ENCODE results near the gene ABTB2.
A peak's percentile ranks its signal among the peaks of the same experiment; 100 is the strongest.
"Not testable (repeated sequence)": the region's sequence is repeated elsewhere in the genome, so short reads cannot be mapped to it uniquely, and the experiment has no call there.

Gene ABTB2

GRCh38 chr11:34191578-34191977 is 166.2 kb downstream of the ABTB2 start:
- Mint-ChIP-seq H3K9me3 (no peaks in the 10 kb centered on the region), H3K27ac (no peak overlapping the region), H3K4me1 (peaks cover 12% of the 10 kb centered on the region), H3K36me3 (peaks cover under 1% of the 10 kb centered on the region), H3K4me3 (no peak overlapping the region)
- ATAC-seq, result no peak
- no peak for DNase-seq (ENCODE audit: low spot score in 2 of 2)

- Mint-ChIP-seq H3K27ac (no peak overlapping the region), H3K4me3 (no peak overlapping the region), H3K4me1 (peaks cover 12% of the 10 kb centered on the region), H3K36me3 (no peaks in the 10 kb centered on the region), H3K9me3 (no peaks in the 10 kb centered on the region)
- ATAC-seq (peak; percentile 51), DNase-seq (ENCODE audit: low spot score in 2 of 2) (no peak)
Measured at GRCh38 chr11:34190192-34191139, 167.3 kb downstream of the ABTB2 start.

- DNase-seq (ENCODE audit: low spot score in 2 of 2) (no peak), ATAC-seq (no peak)
- H3K36me3 Mint-ChIP-seq, result no peaks in the 10 kb centered on the region
- no peaks in the 10 kb centered on the region for H3K9me3 Mint-ChIP-seq
- no peak overlapping the region for H3K27ac Mint-ChIP-seq
- H3K4me3 Mint-ChIP-seq, result no peak overlapping the region
- H3K4me1 Mint-ChIP-seq, result peaks cover 12% of the 10 kb centered on the region
Measured at GRCh38 chr11:34189191-34189590, 168.6 kb downstream of the ABTB2 start.

DNA sequence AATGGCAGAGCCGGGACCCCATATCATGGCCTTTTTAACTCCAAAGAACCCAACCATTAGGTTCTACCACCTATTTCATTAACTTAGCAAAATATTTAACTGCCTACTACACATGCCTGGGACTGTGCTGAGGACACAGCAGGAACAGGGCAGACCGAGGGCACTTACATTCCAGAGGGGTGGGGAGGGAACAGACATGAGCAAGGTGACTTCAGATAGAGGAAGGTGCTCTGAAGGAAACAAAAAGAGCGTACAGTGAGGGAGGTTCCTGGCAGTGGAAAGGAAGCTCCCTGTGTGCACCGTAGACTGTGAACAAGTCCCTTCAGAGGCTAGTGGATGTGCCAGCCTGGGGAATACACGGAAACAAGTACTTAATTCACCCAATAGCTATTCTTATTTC is 169.6 kb downstream of the ABTB2 start:
- ATAC-seq, result no peak
- Mint-ChIP-seq H3K4me1 (peaks cover 10% of the 10 kb centered on the region), H3K36me3 (no peaks in the 10 kb centered on the region), H3K27ac (no peak overlapping the region), H3K4me3 (no peak overlapping the region), H3K9me3 (no peaks in the 10 kb centered on the region)
- DNase-seq (ENCODE audit: low spot score in 2 of 2), result no peak

DNA sequence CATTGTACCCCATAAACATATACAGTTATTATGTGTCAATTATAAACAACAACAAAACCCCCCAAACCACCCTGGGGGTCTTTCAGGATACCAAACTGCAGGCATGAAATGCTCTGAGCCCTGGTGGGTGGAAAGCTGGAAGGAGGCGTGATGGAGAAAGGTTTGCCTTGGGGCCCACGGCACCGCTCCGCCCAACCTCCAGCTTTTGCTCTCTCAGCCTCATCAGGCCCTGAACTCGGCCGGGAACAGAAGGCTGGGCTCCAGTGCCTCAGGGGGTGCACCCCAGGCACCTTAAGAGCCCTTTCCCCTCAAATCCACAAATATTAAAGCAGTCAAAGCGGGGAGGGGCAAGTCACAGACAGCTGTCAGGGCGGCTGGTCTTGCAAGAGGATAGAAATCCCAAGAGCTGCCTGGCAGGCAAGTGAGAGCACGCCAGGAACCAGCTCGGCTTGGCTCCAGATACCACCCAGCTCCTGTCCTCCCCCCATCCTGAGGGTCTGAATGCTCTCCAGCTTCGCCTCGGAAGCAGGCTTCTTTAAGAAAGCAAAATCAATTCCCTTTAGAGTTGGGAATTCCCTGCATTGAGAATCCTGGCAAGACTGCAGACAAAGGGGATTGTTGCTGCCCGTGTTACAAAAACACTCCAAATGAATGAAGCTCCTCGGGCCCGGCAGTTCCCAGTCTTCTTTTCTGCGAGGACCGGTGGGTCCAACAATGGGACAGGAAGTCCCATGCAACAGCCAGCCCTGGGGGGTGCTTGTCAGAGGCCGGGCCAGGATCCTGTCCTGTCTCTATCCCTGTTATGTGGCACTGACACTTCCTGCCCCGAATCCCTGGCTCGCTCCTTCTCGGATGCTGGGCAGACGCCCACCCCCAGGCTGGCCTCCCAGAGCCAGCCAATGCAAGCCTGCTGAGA is 171.6 kb downstream of the ABTB2 start:
- Mint-ChIP-seq H3K9me3 (no peaks in the 10 kb centered on the region), H3K36me3 (no peaks in the 10 kb centered on the region), H3K27ac (no peak overlapping the region), H3K4me3 (no peak overlapping the region), H3K4me1 (peaks cover 13% of the 10 kb centered on the region)
- ATAC-seq (no peak), DNase-seq (ENCODE audit: low spot score in 2 of 2) (no peak)

DNA sequence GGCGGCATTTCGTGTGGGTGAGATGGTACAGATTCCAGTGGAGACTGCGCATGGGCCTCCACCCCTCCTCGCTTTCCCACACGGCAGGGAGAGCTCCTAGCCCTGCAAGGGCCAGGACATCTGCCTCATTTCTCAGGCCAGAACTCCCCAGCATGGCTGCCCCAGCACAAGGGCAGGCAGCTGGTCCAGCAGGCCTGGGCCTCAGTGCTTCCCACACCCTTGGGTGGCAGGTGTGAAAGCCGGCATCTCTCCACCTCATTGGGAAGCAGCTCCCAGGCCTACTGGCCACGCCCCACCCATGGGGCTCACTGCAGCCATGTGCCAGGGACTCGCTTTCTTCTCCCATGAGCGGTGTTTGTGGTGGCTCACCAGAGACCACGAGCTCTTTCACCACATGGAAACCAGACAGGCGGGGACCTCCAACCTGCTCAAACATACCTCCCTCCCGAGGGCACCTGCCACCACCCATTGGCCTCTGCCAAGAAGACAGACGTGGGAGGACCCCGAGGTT is 173.2 kb downstream of the ABTB2 start:
- DNase-seq (ENCODE audit: low spot score in 2 of 2), result no peak
- H3K27ac Mint-ChIP-seq, result no peak overlapping the region
- no peaks in the 10 kb centered on the region for H3K36me3 Mint-ChIP-seq
- no peak overlapping the region for H3K4me3 Mint-ChIP-seq
- H3K9me3 Mint-ChIP-seq, result no peaks in the 10 kb centered on the region
- ATAC-seq, result no peak
- peaks cover 15% of the 10 kb centered on the region for H3K4me1 Mint-ChIP-seq

DNA sequence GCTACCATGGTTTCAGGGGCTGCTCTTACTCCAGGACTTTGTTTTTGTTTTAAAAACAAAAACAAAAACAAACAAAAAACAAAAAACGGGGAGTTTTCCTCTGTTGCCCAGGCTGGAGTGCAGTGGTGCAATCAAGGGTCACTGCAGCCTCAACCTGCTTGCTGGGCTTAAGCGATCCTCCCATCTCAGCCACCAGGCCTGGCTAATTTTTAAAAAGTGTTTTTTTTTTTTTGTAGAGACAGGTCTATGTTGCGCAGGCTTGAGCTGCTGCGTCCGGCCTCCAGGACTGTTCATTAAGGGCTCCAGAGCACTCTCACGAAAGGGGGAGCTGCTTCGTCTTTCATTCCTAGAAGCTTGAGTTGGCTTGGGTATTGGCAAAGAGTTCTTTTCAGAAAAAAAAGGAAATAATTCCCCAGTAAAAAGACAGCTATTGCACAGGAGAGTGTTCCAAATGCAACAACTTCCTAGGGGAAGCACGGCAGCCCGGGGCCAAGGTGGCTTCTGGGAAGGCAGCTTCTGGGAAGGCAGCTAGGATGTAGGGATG is 173.9 kb downstream of the ABTB2 start:
- H3K9me3 Mint-ChIP-seq, result no peaks in the 10 kb centered on the region

GRCh38 chr11:34182921-34183685 is 174.7 kb downstream of the ABTB2 start:
- DNase-seq (ENCODE audit: low spot score in 2 of 2), result no peak
- H3K9me3 Mint-ChIP-seq, result no peaks in the 10 kb centered on the region
- no peak overlapping the region for H3K27ac Mint-ChIP-seq
- peaks cover 15% of the 10 kb centered on the region for H3K4me1 Mint-ChIP-seq
- H3K4me3 Mint-ChIP-seq, result no peak overlapping the region
- no peaks in the 10 kb centered on the region for H3K36me3 Mint-ChIP-seq
- ATAC-seq, result peak; percentile 25

More for the DNA sequence above, 173.9 kb downstream of the ABTB2 start:
- H3K4me3 Mint-ChIP-seq, result no peak overlapping the region
- DNase-seq (ENCODE audit: low spot score in 2 of 2) (no peak), ATAC-seq (no peak)
- no peaks in the 10 kb centered on the region for H3K36me3 Mint-ChIP-seq
- H3K4me1 Mint-ChIP-seq, result peaks cover 15% of the 10 kb centered on the region
- H3K27ac Mint-ChIP-seq, result no peak overlapping the region

GRCh38 chr11:34182425-34182824 is 175.4 kb downstream of the ABTB2 start:
- Mint-ChIP-seq H3K4me3 (no peak overlapping the region), H3K4me1 (peaks cover 15% of the 10 kb centered on the region), H3K27ac (no peak overlapping the region), H3K9me3 (no peaks in the 10 kb centered on the region), H3K36me3 (no peaks in the 10 kb centered on the region)
- DNase-seq (ENCODE audit: low spot score in 2 of 2), result no peak
- no peak for ATAC-seq

DNA sequence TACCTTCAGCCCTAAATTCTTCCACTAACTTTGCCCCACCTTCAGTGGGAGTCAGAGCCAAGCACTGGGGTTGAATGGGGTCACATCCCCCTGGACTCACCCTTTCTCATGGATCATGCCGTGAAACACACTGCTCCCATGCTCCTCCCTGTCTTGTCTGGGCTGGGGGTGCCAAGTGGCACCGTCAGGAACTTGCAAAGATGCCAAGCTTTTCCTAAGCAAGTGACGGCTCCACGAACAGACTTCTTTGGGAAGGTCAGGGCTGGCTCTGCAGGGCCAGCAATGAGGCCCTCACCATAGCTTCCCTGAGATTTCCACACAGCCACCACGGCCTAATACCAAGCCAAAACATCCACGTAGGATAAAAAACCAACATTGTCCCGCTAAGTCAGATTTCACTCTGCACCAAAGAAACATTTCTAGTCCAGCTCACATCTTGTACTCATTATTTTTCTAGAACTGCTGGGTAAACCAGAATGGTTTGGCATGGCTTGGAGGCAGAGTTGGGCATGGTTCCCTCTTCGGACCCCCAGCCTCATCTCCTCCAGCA is 175.9 kb downstream of the ABTB2 start:
- Mint-ChIP-seq H3K36me3 (no peaks in the 10 kb centered on the region), H3K4me3 (no peak overlapping the region), H3K4me1 (peaks cover 15% of the 10 kb centered on the region), H3K9me3 (no peaks in the 10 kb centered on the region), H3K27ac (no peak overlapping the region)
- DNase-seq (ENCODE audit: low spot score in 2 of 2), result no peak
- ATAC-seq, result no peak

DNA sequence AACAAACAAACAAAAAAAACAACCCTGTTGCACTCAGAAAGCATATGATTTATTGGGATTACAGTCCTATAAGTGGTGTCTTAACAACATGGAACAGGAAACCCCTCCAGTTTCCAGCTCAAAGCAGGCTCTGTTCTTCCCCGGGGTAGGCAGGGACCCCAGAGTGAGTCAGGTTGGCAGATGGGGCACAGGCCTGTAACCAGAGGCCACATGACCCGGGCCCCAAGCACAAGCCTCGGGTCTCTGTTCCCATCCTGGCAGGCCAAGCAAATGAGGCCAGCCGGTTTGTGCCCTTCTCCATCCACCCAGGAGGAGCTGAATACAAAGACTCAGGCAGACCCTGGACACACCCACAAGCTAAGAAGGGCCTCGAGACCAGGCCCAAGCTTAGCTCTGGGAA is 176.6 kb downstream of the ABTB2 start:
- H3K4me3 Mint-ChIP-seq, result peak overlapping the region; percentile 30
- no peaks in the 10 kb centered on the region for H3K36me3 Mint-ChIP-seq
- ATAC-seq (peak; percentile 69), DNase-seq (ENCODE audit: low spot score in 2 of 2) (no peak)
- no peaks in the 10 kb centered on the region for H3K9me3 Mint-ChIP-seq
- peaks cover 19% of the 10 kb centered on the region for H3K4me1 Mint-ChIP-seq
- no peak overlapping the region for H3K27ac Mint-ChIP-seq

- H3K27ac Mint-ChIP-seq, H3K9me3 Mint-ChIP-seq, H3K36me3 Mint-ChIP-seq: not testable (repeated sequence)
- DNase-seq (ENCODE audit: low spot score in 2 of 2), result peak in 1 of 2 donors; percentile 69
- peak; percentile 76 for ATAC-seq
- H3K4me1 Mint-ChIP-seq, result peaks cover 24% of the 10 kb centered on the region
- peak overlapping the region; percentile 30 for H3K4me3 Mint-ChIP-seq
Measured at GRCh38 chr11:34180814-34181165, 177.0 kb downstream of the ABTB2 start.

DNA sequence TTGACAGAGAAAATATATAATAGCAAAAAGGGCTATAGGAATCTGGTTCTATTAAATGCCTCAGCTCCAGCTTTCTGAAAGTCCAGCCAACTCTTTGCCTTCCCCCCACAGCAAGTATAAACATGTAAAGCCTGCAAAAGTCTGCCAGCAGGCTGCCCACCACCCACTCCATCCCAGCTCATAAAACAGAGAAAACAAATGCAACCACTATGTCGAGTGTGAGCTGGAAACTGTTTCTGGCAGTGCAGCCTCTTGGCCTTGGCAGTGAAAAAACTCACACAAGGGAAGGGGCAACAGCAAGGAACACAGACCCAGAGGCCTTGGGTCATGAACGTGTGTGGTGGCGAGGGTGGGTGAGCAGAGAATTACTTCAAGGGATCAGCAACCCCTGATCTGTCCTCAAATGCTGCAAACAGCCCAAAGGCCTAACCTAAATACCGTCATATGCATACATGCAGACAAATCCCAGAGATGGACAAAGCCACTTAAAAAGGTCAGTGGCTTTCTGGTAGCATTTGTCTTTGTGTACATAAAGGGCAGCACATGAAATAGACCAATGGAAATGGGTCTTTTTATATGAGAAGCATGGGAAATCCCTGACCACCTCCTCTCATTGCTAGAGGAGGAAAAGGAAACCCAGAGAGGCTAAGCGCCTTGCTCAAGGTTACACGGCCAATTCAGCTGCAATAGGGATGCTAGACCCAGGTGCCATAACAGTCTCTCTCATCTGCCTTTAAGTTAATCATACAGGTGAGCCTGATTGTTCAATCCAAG is 177.6 kb downstream of the ABTB2 start:
- Mint-ChIP-seq H3K4me1 (peaks cover 29% of the 10 kb centered on the region), H3K36me3 (no peaks in the 10 kb centered on the region), H3K4me3 (peak overlapping the region; percentile 30), H3K27ac (no peak overlapping the region), H3K9me3 (no peaks in the 10 kb centered on the region)
- no peak for DNase-seq (ENCODE audit: low spot score in 2 of 2)
- peak; percentile 81 for ATAC-seq
